ENCODE data around the gene HHIPL2. TPM values are rescaled to one million over a fixed set of nuclear protein-coding genes. Genes with fewer than 3 reads are reported as not detected.

Gene HHIPL2
- total and polyA plus RNA-seq, 4 donors, result 0.31 to 0.98 (median 0.40) TPM; not detected in 1

GRCh38 chr1:222586842-222587241 is 38.9 kb upstream of the HHIPL2 start:
- H3K4me3 ChIP-seq, result no peak overlapping the region
- H3K4me1 ChIP-seq (ENCODE audit: control insufficient read depth in 5 of 5, insufficient read depth in 5 of 5, low read length in 5 of 5), result peaks cover 0 to 13% (median 6%) of the 10 kb centered on the region in 5 donors
- WGBS, 2 donors, result 89 to 100% methylated on average over 2 of the region's 2 CpGs
- ATAC-seq (ENCODE audit: insufficient read depth, low FRiP score), result no peak
- DNase-seq, result no peak
- TF ChIP-seq CTCF (IDR thresholded peaks at IDR 0.05; ENCODE audit: control extremely low read depth, extremely low read depth), result no peak
- H3K27me3 ChIP-seq (ENCODE audit: control insufficient read depth in 3 of 3, insufficient read depth in 3 of 3, low read length in 2 of 3), result no peaks in the 10 kb centered on the region
- H3K36me3 ChIP-seq (ENCODE audit: control insufficient read depth in 4 of 4, insufficient read depth in 4 of 4, low read length in 4 of 4), result peaks cover 0 to 16% (median 9%) of the 10 kb centered on the region in 4 donors
- no peak overlapping the region for H3K9ac ChIP-seq (ENCODE audit: insufficient read depth in 1 of 2, low read length in 2 of 2)
- no peak overlapping the region for H3K27ac ChIP-seq (ENCODE audit: low read depth in 1 of 2, low read length in 1 of 2)
- H3K9me3 ChIP-seq (ENCODE audit: control insufficient read depth in 4 of 4, insufficient read depth in 3 of 4, low read length in 3 of 4), result no peaks in the 10 kb centered on the region

GRCh38 chr1:222583079-222583478 is 35.2 kb upstream of the HHIPL2 start:
- Histone ChIP-seq H3K9ac (ENCODE audit: insufficient read depth in 1 of 2, low read length in 2 of 2) (no peak overlapping the region), H3K27me3 (ENCODE audit: control insufficient read depth in 3 of 3, insufficient read depth in 3 of 3, low read length in 2 of 3) (no peaks in the 10 kb centered on the region), H3K4me3 (no peak overlapping the region), H3K9me3 (ENCODE audit: control insufficient read depth in 4 of 4, insufficient read depth in 3 of 4, low read length in 3 of 4) (no peaks in the 10 kb centered on the region), H3K4me1 (ENCODE audit: control insufficient read depth in 5 of 5, insufficient read depth in 5 of 5, low read length in 5 of 5) (peaks cover 0 to 5% (median 0%) of the 10 kb centered on the region in 5 donors), H3K27ac (ENCODE audit: low read depth in 1 of 2, low read length in 1 of 2) (no peak overlapping the region), H3K36me3 (ENCODE audit: control insufficient read depth in 4 of 4, insufficient read depth in 4 of 4, low read length in 4 of 4) (peaks cover 0 to 16% (median 9%) of the 10 kb centered on the region in 4 donors)
- 26 to 69% methylated on average over 5 of the region's 5 CpGs for WGBS, 2 donors
- DNase-seq (no peak), ATAC-seq (ENCODE audit: insufficient read depth, low FRiP score) (no peak)
- no peak for TF ChIP-seq CTCF (IDR thresholded peaks at IDR 0.05; ENCODE audit: control extremely low read depth, extremely low read depth)

GRCh38 chr1:222582099-222582774 is 34.3 kb upstream of the HHIPL2 start:
- WGBS, 2 donors, result 84 to 89% methylated on average over 4 of the region's 4 CpGs
- H3K27me3 ChIP-seq (ENCODE audit: control insufficient read depth in 3 of 3, insufficient read depth in 3 of 3, low read length in 2 of 3), result no peaks in the 10 kb centered on the region
- no peaks in the 10 kb centered on the region for H3K9me3 ChIP-seq (ENCODE audit: control insufficient read depth in 4 of 4, insufficient read depth in 3 of 4, low read length in 3 of 4)
- ATAC-seq (ENCODE audit: insufficient read depth, low FRiP score) (no peak), DNase-seq (no peak)
- H3K27ac ChIP-seq (ENCODE audit: low read depth in 1 of 2, low read length in 1 of 2), result no peak overlapping the region
- H3K4me3 ChIP-seq, result no peak overlapping the region
- no peak for TF ChIP-seq CTCF (IDR thresholded peaks at IDR 0.05; ENCODE audit: control extremely low read depth, extremely low read depth)
- H3K36me3 ChIP-seq (ENCODE audit: control insufficient read depth in 4 of 4, insufficient read depth in 4 of 4, low read length in 4 of 4), result peaks cover 0 to 16% (median 9%) of the 10 kb centered on the region in 4 donors
- no peak overlapping the region for H3K9ac ChIP-seq (ENCODE audit: insufficient read depth in 1 of 2, low read length in 2 of 2)
- peaks cover 0 to 5% (median 0%) of the 10 kb centered on the region in 5 donors for H3K4me1 ChIP-seq (ENCODE audit: control insufficient read depth in 5 of 5, insufficient read depth in 5 of 5, low read length in 5 of 5)

Measured in lung (tissue), 12 donors.